CD4-positive, alpha-beta T cell treated with Interleukin-15 for 4 hours (primary cell): ENCODE results near the gene USP53.
"Not testable (repeated sequence)": the region's sequence is repeated elsewhere in the genome, so short reads cannot be mapped to it uniquely, and the experiment has no call there.

Experiments
- DNase-seq: peaks from one replicate; pipeline ENCODE4 v3.0.0-alpha.2; 2020; ENCODE audit warnings: low spot score

Gene USP53

DNA sequence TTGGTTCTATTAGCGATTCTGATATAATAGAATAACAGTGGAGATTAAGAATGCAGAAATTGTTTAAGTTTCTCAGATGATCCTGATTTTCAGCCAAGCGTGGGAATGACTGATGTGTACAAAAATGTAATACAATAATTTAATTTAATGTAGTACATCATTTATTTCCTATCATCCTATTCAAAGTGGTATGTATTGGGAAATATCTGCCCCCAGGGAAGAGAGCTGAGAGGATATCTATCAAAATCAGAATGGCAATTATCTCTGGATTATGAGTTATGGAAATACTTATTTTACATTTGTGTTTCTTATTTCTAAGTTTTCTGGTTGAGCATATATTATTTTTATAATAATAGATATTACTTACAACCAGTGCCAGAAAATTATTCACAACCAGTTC, 105.5 kb downstream of the USP53 start:
- no peak for DNase-seq

DNA sequence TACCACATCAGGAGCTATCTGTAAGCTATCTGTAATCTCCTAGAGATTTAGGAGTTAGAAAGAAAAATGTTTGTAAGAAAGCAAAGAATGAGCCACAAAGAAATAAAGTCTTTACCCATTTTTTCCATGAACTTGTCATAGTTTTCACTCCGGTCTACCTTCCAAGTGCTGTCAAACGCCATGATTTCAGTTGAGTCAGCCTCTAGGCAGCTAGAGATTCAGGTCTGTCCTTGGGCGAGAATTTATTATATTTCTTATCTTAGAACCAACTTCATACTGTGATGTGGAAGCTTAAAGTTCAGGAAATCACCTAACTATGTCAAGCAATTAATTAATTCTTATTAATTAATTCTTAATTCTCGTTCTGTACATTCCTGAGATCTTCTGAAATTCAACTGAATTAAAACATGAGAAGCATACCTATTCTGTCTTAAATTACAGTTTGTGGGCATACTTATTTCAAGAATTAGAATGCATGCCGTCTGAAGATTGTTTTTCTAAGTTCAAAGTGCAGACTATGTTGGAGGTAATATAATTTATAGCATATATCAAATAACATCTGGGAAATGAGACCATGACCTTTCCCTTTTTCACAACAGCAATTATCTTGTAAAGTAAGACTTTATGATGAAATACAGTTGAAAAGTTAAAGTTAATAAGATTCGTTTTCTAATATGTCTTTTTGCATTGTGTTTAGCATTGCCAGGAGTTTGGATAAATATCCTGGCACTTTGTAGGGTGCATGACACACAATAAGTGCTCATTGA, 109.6 kb downstream of the USP53 start, which contains the start of gene FABP2:
FABP2 (minus strand) TSS at position 218 of the 767 bp plus-strand sequence; CDS start at position 182, 36 bp downstream.
- DNase-seq, result no peak

- DNase-seq, result no peak
Observed at GRCh38 chr4:119328695-119329094, 116.2 kb downstream of the USP53 start.

DNA sequence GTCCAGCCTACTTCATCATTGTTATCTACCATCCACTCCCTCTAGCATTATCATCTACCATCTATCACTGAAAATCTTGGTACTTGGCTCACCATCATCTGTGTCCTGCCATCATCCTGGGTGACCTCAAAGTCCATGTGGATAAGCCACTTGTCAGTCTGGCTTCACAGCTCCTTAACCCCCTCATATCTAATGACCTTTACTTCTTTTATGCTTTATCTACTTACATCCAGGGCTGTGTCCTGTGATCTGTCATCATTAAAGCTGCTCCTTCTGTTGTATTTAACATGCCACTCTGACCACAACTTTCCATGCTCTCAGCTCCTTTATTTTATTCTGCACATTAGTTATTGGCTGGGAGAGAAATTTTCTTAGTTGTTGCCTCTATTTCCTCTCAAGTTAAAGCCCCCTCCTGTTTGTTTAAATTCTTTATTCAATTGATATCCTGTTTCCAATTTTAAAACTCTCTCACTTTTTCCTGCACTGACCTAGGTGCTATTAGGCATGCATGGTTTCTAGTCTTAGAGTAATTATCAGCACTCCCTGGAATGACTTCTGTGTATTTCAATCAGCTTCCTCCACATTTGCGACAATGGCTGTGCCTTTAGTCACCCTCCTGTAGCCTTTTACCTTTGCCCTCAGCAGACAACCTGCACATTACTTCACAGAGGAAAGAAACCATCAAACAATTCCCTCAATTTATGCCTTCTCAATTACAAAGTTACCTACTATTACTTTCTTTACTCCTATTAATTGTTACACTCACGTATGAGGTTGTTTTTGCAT, 117.5 kb downstream of the USP53 start:
- DNase-seq, result no peak

GRCh38 chr4:119336332-119336979, 123.9 kb downstream of the USP53 start:
- not testable (repeated sequence) for DNase-seq

DNA sequence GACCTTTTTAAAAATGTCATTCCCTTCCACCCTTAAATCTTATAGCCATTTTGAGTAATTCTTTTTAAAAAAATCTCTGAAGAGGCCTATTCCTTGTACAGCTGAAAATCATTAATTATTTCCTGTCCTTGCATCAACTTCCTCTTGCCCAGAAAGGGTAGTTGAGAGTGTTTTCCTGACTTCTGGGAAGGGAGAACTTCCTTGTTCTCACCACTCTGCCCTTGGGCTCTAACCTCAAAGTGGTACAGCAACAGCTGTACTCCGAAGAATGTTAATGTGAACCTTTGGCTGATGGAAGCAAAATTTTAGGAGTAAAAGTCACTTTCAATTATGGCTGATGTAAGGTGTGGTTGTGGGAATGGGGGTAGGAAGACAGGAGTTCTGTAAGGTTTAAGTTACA, 124.5 kb downstream of the USP53 start:
- DNase-seq, result no peak

- DNase-seq, result not testable (repeated sequence)
Observed at GRCh38 chr4:119339895-119340294, 127.4 kb downstream of the USP53 start.

GRCh38 chr4:119343293-119343692, 130.8 kb downstream of the USP53 start:
- not testable (repeated sequence) for DNase-seq
